WI38 (cell line): ENCODE results near the gene STAMBPL1.

Experiments
- H3K4me3 ChIP-seq: 2 replicates; pipeline ENCODE4 v1.5.1; 2011; ENCODE audit warnings: low read depth, mild to moderate bottlenecking, control low read depth, low read length
- CTCF ChIP-seq: IDR thresholded peaks from 2 replicates; pipeline ENCODE4 v1.5.1; 2012; ENCODE audit warnings: low read depth, mild to moderate bottlenecking, control low read depth, low read length

STAMBPL1 gene

DNA sequence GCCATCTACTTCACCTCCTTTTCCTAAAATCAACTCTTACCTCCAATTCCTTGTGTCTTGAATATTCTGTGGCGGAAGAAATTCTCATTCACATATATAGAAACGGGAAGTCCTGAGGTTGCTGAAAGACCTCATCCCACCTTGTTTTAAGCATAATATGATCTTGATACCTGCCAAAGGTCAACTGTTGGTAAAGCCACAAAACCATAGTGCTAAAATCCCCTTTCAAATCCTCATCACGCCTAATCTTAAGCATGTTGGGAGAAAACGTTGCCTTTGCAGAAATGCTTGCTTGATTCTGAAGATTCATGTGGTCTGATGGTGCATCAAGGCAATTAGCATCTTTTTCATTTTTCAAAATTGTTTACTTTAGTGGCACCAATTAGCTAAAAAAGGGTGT, 36.9 kb upstream of the STAMBPL1 start:
- no peak overlapping the region for H3K4me3 ChIP-seq
- no peak for TF ChIP-seq CTCF

DNA sequence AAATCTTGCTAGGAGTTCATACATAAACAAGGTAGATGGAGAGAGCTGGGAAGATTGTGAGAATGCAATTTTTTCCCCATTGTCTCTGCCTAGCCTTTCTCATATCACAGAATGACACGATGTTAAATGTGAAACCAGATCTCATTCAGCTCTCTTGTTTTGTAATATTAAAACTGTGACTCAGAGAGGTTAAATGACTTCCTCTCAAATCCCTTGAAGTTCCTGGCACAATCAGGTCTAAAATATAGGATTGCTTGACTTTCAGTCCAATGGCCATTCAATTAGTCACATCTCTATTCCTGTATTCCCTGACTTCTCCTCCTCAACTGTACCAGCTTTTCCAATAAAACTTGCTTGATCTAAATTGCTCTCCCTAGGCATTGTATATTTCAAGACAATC, 31.5 kb upstream of the STAMBPL1 start:
- no peak overlapping the region for H3K4me3 ChIP-seq
- TF ChIP-seq CTCF: no peak

DNA sequence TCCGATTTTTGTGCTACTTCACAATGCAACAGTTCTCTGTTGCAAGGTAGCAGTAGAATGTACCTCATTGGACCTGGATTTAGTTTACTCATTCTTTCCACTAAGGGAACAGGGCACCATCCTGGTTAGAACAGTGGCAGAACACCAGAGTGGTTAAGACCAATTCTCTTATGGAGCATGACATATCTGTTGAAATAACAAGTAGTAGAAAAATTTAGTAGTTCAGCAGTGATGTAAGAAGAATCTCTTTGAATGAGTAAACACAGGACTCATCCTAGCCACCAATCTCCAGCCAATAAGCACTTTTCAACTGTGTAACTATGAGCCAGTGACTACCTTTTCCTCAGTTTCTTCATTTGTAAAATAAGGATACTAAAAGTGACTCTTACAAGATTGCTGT, 30.8 kb upstream of the STAMBPL1 start:
- TF ChIP-seq CTCF: no peak
- no peak overlapping the region for H3K4me3 ChIP-seq

GRCh38 chr10:88850712-88851111, 29.3 kb upstream of the STAMBPL1 start:
- H3K4me3 ChIP-seq: no peak overlapping the region
- no peak for TF ChIP-seq CTCF

DNA sequence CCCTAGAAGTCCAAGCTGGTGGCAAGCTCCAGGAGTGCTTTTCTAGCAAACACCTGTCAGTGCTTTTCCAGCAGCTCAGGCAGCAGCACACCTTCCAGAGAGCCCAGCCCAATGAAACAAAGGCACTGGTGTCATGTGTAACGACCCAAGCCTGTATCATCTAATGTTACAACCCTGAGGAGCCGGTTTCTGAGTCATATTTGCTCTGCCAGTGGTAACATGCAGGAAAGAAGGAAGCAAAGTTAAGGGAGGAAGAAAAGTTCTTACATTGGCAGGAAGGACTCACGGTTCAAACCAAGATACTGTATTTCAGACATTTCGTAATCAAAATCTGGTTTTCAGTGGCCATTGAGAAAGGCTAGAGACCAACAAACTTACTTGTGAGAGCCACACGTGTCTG, 28.3 kb upstream of the STAMBPL1 start, which contains the start of gene ANKRD22:
Gene ANKRD22, minus strand, starts transcription at position 139 of the 400 bp plus-strand sequence. CDS start 237 bp downstream, outside the sequence.
- no peak within 1 kb of the TSS for H3K4me3 ChIP-seq
- no peak for TF ChIP-seq CTCF

- H3K4me3 ChIP-seq: no peak overlapping the region
- no peak for TF ChIP-seq CTCF
Observed at GRCh38 chr10:88852327-88852726, 27.7 kb upstream of the STAMBPL1 start.

GRCh38 chr10:88853155-88853881, 26.7 kb upstream of the STAMBPL1 start:
- no peak for TF ChIP-seq CTCF

More at GRCh38 chr10:88853155-88853881, 26.7 kb upstream of the STAMBPL1 start:
- no peak overlapping the region for H3K4me3 ChIP-seq
